HG02973 (cell line): ENCODE results near the gene STAC3.

Experiments
- ATAC-seq: cut with Tn5 transposase; IDR thresholded peaks from one replicate; pipeline ENCODE4 v1.9.1; 2021; ENCODE audit warnings: moderate library complexity; ENCODE audit not compliant: unreplicated experiment

STAC3 gene

DNA sequence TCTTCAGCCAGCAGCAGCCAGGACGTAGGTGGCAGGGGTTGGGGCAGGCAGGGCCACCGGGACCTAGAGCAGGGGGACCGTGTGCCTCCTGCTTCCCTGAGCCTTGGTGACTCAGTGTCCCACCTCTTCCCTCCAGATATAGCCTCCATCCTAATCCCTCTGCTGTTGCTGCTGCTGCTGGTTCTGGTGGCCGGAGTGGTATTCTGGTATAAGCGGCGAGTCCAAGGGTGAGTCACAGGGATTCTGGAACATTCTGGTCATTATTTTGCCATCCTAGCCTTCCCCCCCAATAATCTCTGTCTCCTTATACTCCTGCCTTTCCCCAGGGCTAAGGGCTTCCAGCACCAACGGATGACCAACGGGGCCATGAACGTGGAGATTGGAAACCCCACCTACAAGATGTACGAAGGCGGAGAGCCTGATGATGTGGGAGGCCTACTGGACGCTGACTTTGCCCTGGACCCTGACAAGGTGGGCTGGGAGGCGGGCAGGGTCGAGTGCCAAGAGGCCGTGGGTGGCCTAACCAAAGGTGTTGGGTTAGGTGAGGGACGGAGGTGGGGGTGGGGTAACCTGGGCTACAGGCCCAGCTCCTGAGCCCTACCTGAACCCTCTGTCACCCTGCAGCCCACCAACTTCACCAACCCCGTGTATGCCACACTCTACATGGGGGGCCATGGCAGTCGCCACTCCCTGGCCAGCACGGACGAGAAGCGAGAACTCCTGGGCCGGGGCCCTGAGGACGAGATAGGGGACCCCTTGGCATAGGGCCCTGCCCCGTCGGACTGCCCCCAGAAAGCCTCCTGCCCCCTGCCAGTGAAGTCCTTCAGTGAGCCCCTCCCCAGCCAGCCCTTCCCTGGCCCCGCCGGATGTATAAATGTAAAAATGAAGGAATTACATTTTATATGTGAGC is 38.9 kb downstream of the STAC3 start:
- no peak for ATAC-seq

DNA sequence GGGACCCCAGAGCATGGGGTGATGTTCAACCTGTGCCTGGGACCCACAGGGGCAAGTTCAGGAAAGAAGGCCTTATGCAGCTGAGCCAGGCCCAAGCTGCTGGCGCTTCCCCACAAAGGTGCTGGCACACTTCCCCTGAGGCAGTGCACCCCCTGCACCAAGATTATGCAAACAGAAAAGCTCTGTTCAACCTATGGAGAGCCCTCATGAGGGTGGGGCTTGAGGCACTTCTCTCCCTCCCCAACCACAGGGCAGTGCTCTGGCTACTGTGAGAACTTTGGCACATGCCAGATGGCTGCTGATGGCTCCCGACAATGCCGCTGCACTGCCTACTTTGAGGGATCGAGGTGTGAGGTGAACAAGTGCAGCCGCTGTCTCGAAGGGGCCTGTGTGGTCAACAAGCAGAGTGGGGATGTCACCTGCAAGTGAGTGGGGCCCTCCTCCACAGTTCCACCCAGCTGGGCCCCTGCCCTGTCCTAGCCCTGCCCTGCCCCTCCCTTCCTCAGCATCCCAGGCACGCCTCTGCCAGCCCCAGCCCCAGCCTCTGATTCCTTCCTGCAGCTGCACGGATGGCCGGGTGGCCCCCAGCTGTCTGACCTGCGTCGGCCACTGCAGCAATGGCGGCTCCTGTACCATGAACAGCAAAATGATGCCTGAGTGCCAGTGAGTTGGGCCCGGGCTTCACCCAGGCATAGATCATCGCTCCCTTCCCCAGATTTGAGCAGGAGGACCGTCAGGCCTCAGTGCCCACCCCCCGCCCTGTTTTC is 39.9 kb downstream of the STAC3 start:
- ATAC-seq = no peak

DNA sequence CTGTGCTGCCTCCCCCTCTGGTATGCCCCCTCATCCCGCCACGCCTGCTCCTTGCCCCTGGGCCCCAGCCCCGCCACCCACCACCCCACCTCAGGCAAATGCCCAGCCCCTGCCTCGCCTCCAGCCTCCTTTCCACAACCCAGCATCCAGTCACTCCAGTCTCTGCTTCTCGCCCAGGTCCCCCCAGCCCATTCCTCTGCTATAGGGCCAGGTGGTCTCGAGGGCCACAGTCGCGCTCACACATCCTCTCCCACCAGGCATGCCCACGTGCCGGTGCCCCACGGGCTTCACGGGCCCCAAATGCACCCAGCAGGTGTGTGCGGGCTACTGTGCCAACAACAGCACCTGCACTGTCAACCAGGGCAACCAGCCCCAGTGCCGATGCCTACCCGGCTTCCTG is 40.5 kb downstream of the STAC3 start:
- no peak for ATAC-seq

GRCh38 chr12:57209916-57210315 is 41.1 kb downstream of the STAC3 start:
- no peak for ATAC-seq

DNA sequence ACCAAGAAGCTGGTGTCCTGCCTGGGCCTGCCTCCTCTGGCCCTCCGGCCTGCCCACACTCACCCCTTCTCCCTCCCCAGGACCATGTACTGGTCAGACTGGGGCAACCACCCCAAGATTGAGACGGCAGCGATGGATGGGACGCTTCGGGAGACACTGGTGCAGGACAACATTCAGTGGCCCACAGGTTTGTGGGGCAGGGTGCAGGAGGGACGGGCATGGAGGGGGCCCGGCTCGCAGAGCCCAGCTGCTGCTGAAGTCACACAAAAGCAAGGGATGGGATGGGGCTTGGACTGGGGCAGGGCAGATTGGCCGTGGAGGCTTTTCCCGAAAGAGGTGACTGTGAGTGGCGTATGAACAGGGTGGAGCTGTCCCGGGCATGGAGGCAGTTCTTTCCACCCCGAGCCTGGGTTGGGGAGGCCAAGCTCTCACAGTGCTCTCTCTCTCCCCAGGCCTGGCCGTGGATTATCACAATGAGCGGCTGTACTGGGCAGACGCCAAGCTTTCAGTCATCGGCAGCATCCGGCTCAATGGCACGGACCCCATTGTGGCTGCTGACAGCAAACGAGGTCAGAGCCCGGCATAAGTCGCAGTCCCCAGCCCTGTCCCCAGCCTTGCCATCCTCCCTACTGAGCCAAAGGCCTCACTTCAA is 42.2 kb downstream of the STAC3 start:
- ATAC-seq = no peak

DNA sequence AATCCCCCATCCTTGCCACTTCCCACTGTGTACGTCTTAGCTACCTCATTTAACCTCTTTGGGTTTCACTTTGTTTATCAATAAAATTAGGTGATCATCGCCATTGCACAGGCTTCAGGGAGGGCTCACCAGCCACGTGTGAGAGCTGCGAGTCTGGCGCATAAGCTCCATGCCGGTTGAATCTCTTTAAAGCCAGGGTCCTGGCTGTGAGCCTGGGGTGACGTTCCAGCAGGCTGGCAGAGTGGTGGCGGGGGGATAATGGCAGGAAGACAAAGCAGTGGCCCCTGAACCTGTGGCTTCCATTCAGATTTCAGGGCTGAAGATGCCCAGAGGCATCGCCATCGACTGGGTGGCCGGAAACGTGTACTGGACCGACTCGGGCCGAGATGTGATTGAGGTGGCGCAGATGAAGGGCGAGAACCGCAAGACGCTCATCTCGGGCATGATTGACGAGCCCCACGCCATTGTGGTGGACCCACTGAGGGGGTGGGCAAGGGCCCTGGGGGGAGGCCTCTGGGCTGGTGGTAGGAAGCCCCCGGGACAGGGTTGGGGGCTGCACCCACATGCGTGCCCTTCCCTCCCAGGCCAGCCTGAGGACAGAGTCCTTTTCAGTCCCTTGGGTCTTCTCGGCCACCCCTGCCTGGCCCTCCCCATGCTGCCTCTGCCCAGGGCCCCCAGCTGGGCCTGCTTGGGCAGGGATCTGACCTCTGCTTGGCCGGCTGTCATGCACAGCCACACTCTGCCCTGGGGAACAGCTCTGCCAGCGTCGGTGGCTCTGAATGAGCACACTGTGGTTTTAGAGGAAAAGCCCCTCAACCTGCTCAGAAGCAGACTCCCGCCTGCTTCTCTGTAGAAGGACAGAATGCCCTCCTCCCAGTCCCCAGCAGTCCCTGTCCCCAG is 43.0 kb downstream of the STAC3 start:
- no peak for ATAC-seq

- ATAC-seq = no peak
Observed at GRCh38 chr12:57205931-57206330, 45.1 kb downstream of the STAC3 start.

- no peak for ATAC-seq
Observed at GRCh38 chr12:57205186-57205585, 45.8 kb downstream of the STAC3 start.

- ATAC-seq = no peak
Observed at GRCh38 chr12:57204454-57204853, 46.5 kb downstream of the STAC3 start.

- no peak for ATAC-seq
Observed at GRCh38 chr12:57203791-57204190, 47.2 kb downstream of the STAC3 start.

DNA sequence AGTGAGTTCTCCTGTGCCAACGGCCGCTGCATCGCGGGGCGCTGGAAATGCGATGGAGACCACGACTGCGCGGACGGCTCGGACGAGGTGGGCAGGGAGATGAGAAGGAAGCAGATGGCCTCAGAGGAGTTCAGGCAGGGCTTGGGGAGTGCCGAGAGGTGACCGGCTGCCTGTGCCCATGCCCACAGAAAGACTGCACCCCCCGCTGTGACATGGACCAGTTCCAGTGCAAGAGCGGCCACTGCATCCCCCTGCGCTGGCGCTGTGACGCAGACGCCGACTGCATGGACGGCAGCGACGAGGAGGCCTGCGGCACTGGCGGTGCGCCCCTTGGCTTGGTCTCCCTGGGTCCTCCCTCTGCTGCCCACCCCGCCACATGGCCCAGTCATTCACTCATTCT is 47.8 kb downstream of the STAC3 start:
- ATAC-seq = no peak

DNA sequence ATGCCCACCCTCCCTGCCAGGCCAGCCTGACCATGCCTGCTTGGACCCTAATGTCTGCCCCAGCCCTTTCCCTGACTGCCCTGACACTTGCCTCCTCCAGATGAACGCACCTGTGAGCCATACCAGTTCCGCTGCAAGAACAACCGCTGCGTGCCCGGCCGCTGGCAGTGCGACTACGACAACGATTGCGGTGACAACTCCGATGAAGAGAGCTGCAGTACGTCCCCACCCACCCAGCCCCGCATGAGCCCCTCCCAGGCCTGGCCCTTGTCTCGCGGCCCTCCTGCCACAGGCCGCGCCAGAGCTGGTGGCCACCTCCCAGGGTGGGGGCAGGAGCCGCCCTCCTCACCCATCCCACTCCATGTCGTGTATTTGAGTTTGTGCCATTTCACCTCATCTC is 48.7 kb downstream of the STAC3 start:
- ATAC-seq = no peak

DNA sequence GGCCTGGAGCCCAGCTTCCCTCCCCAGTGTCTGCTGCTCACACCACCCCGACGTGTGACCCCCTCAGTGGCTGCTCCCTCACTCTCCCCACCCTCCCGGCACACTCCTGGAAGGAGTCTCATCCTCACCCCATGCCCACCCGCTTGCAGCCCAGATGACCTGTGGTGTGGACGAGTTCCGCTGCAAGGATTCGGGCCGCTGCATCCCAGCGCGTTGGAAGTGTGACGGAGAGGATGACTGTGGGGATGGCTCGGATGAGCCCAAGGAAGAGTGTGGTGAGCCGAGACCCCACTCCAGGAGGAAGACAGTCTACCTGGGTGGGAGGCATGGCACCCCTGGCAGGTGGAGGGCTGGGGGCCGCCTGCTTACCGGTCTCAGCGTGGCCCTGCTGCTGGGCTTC is 49.4 kb downstream of the STAC3 start:
- ATAC-seq = no peak

GRCh38 chr12:57201219-57201618 is 49.8 kb downstream of the STAC3 start:
- no peak for ATAC-seq

DNA sequence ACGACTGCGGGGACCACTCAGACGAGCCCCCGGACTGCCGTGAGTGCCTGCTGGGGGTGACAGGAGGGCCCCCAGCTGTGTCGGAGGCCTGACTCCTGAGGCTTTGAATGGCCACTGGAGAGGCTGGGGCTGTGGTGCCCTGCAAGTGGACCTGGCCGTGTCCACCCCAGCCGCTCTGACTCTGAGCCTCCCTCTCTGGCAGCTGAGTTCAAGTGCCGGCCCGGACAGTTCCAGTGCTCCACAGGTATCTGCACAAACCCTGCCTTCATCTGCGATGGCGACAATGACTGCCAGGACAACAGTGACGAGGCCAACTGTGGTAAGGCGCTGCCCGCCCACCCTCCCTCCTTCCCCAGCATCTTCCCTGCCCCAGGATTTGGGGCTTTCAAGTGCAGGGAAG is 50.5 kb downstream of the STAC3 start:
- ATAC-seq = no peak

DNA sequence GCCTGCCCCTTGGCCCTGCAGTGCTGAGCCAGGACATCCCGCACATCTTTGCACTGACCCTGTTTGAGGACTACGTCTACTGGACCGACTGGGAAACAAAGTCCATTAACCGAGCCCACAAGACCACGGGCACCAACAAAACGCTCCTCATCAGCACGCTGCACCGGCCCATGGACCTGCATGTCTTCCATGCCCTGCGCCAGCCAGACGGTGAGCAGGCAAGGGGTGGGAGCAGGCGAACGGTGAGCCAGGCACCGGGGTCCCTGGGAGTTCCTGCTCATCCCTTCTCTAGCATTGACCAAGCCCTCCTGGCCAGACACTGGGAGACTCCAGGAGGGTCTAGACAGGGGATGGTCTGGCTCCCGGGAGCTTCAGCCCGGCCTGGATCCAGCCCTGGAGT is 51.8 kb downstream of the STAC3 start:
- no peak for ATAC-seq

DNA sequence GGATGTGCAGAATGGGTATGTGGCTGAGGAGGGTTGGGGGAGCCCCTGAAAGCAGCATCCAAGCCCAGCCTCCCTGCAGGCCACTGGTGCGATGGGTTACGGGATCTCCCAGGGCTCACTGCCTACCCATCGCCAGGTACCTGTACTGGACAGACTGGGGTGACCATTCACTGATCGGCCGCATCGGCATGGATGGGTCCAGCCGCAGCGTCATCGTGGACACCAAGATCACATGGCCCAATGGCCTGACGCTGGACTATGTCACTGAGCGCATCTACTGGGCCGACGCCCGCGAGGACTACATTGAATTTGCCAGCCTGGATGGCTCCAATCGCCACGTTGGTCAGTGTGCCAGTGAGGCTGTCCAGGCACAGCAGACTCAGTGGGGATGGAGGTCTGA is 52.7 kb downstream of the STAC3 start:
- ATAC-seq = no peak

DNA sequence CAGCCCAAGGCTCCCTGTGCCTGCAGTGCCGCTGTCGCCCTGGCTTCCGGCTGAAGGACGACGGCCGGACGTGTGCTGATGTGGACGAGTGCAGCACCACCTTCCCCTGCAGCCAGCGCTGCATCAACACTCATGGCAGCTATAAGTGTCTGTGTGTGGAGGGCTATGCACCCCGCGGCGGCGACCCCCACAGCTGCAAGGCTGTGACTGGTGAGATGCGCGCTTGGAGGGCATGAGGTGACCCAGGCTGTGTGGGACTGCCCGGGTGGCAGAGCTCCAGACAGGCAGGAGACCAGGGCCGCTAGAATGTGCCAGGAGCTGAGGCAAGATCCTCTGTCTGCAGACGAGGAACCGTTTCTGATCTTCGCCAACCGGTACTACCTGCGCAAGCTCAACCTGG is 54.0 kb downstream of the STAC3 start:
- no peak for ATAC-seq

- no peak for ATAC-seq
Observed at GRCh38 chr12:57196439-57196838, 54.5 kb downstream of the STAC3 start.

DNA sequence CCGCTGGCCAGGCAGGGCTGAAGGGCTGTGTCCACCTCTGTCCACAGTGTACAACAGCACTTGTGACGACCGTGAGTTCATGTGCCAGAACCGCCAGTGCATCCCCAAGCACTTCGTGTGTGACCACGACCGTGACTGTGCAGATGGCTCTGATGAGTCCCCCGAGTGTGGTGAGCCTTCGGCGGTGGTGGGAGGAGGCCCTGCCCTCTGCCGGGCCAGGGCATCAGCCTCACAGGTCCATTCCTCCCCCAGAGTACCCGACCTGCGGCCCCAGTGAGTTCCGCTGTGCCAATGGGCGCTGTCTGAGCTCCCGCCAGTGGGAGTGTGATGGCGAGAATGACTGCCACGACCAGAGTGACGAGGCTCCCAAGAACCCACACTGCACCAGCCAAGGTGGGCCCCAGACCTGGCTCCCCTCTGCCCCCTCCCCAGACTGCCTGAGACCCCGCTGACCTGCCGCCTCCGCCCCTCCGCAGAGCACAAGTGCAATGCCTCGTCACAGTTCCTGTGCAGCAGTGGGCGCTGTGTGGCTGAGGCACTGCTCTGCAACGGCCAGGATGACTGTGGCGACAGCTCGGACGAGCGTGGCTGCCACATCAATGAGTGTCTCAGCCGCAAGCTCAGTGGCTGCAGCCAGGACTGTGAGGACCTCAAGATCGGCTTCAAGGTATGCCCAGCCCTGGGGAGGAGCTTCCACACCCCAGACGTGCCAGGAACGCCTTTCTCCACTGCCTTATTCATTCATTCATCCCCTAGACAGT is 55.2 kb downstream of the STAC3 start:
- no peak for ATAC-seq
